HG03064 (cell line): ENCODE data around the gene ATMIN.
A peak's percentile ranks its signal among the peaks of the same experiment; 100 is the strongest.

ENCODE experiments used
- ATAC-seq: cut with Tn5 transposase; IDR thresholded peaks from one replicate; pipeline ENCODE4 v1.9.1; 2021; ENCODE audit warnings: low read depth; ENCODE audit not compliant: unreplicated experiment

Gene ATMIN

GRCh38 chr16:81004646-81005353, 30.8 kb upstream of the ATMIN start:
- ATAC-seq: no peak

GRCh38 chr16:81005610-81006161, 30.0 kb upstream of the ATMIN start:
- ATAC-seq: no peak

GRCh38 chr16:81006211-81006812, 29.3 kb upstream of the ATMIN start:
- ATAC-seq: peak; percentile 29

- peak; percentile 81 for ATAC-seq
These were observed 28.6 kb upstream of the ATMIN start, which contains the start of the genes CENPN and CMC2 for GRCh38 chr16:81006813-81007695. Gene CENPN (plus strand): TSS chr16:81007214. CDS start chr16:81011940, 4,726 bp downstream. Gene CMC2 (minus strand): TSS chr16:81006885. CDS start chr16:80997394, 9,491 bp downstream.

GRCh38 chr16:81008505-81008789, 27.2 kb upstream of the ATMIN start:
- no peak for ATAC-seq

GRCh38 chr16:81012974-81013373, 22.7 kb upstream of the ATMIN start:
- no peak for ATAC-seq

- ATAC-seq: no peak
These were observed 21.0 kb upstream of the ATMIN start for GRCh38 chr16:81014672-81015071.

GRCh38 chr16:81018496-81018895, 17.1 kb upstream of the ATMIN start:
- no peak for ATAC-seq

GRCh38 chr16:81026429-81026828, 9.2 kb upstream of the ATMIN start:
- ATAC-seq: no peak

- no peak for ATAC-seq
These were observed 5.6 kb upstream of the ATMIN start for GRCh38 chr16:81029930-81030604.

GRCh38 chr16:81035975-81036750, 521 bp downstream of the ATMIN start:
- ATAC-seq: peak; percentile 50

GRCh38 chr16:81036751-81037350, 1.2 kb downstream of the ATMIN start:
- ATAC-seq: no peak

GRCh38 chr16:81040131-81040530, 4.5 kb downstream of the ATMIN start:
- no peak for ATAC-seq

GRCh38 chr16:81040842-81041241, 5.2 kb downstream of the ATMIN start:
- ATAC-seq: no peak

- ATAC-seq: no peak
These were observed 6.1 kb downstream of the ATMIN start for GRCh38 chr16:81041696-81042095.

GRCh38 chr16:81042821-81043220, 7.2 kb downstream of the ATMIN start:
- no peak for ATAC-seq

GRCh38 chr16:81053761-81054160, 18.1 kb downstream of the ATMIN start:
- ATAC-seq: no peak

GRCh38 chr16:81060576-81061306, 25.1 kb downstream of the ATMIN start:
- ATAC-seq: no peak

GRCh38 chr16:81061307-81061640, 25.6 kb downstream of the ATMIN start:
- no peak for ATAC-seq
